ENCODE data around the gene FAF1.

DNA sequence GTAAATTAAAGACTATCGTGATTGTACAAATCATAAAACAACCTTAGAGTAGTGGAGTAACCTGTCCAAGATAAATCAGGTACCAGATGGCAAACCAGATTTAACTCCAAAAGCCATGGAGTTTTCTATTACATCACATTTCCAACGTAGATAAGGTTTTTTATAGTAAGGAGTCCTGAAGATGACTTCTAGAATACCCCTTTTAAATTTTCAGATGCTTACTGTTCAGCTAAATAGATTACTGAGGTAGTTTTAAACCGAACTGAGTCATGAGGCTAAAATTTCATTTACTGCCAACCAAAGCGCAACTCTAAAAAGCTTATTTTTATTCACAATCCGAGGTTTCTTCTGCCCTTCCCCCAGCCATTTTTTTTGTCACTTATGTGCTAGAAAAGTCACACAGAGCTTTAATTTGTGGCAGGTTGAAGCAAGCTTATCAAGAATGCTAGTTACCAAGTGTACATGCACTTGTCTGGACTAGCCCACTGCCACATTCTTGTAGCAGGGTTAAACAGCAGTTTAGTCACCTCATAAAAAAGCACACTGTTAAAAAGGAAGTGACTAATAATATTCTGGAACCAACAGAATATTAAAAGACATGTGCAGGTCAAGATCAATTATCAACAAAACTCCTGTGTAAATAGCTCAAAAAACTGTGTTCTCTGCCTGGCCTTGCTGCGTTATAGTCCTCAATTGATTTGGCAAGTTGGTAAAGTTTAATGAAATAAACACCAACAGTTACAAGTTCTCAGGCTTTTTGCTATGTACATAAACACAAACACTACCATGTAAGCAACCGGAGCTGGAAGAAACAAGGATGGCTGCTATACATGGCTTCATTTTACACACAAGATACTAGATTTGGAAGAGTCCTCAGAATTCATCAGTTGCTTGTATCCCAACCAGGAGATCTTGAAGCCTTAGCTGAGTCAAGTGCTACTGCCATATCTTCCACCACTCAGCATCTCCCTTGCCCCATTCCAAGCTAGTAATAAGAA, 356.5 kb downstream of the FAF1 start:
- no peak for TF ChIP-seq YY1 (IDR thresholded peaks at IDR 0.05)
- TF ChIP-seq, protein P1, sequence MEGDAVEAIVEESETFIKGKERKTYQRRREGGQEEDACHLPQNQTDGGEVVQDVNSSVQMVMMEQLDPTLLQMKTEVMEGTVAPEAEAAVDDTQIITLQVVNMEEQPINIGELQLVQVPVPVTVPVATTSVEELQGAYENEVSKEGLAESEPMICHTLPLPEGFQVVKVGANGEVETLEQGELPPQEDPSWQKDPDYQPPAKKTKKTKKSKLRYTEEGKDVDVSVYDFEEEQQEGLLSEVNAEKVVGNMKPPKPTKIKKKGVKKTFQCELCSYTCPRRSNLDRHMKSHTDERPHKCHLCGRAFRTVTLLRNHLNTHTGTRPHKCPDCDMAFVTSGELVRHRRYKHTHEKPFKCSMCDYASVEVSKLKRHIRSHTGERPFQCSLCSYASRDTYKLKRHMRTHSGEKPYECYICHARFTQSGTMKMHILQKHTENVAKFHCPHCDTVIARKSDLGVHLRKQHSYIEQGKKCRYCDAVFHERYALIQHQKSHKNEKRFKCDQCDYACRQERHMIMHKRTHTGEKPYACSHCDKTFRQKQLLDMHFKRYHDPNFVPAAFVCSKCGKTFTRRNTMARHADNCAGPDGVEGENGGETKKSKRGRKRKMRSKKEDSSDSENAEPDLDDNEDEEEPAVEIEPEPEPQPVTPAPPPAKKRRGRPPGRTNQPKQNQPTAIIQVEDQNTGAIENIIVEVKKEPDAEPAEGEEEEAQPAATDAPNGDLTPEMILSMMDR (IDR thresholded peaks at IDR 0.05; ENCODE audit: low read depth, low read length, missing input control), result no peak
- TF ChIP-seq, protein P2, sequence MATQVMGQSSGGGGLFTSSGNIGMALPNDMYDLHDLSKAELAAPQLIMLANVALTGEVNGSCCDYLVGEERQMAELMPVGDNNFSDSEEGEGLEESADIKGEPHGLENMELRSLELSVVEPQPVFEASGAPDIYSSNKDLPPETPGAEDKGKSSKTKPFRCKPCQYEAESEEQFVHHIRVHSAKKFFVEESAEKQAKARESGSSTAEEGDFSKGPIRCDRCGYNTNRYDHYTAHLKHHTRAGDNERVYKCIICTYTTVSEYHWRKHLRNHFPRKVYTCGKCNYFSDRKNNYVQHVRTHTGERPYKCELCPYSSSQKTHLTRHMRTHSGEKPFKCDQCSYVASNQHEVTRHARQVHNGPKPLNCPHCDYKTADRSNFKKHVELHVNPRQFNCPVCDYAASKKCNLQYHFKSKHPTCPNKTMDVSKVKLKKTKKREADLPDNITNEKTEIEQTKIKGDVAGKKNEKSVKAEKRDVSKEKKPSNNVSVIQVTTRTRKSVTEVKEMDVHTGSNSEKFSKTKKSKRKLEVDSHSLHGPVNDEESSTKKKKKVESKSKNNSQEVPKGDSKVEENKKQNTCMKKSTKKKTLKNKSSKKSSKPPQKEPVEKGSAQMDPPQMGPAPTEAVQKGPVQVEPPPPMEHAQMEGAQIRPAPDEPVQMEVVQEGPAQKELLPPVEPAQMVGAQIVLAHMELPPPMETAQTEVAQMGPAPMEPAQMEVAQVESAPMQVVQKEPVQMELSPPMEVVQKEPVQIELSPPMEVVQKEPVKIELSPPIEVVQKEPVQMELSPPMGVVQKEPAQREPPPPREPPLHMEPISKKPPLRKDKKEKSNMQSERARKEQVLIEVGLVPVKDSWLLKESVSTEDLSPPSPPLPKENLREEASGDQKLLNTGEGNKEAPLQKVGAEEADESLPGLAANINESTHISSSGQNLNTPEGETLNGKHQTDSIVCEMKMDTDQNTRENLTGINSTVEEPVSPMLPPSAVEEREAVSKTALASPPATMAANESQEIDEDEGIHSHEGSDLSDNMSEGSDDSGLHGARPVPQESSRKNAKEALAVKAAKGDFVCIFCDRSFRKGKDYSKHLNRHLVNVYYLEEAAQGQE (IDR thresholded peaks at IDR 0.05), result no peak
- no peak for TF ChIP-seq TAF1 (conservative IDR thresholded peaks at IDR 0.05)
- TF ChIP-seq, protein P3, sequence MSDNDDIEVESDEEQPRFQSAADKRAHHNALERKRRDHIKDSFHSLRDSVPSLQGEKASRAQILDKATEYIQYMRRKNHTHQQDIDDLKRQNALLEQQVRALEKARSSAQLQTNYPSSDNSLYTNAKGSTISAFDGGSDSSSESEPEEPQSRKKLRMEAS (IDR thresholded peaks at IDR 0.05), result no peak
- TF ChIP-seq RAD21 (IDR thresholded peaks at IDR 0.05), result no peak

Data from liver (tissue), 3 donors.